Endothelial cell of umbilical vein (primary cell): ENCODE measurements around the gene RSF1. TPM values are rescaled to one million over a fixed set of nuclear protein-coding genes. Genes with fewer than 3 reads are reported as not detected.

ENCODE experiments used
- BruUV-seq: library from RNA; stranded (reverse); fragments of 400-500 nt; replicated peaks from 2 replicates; lab custom pipeline; 2021; lab: Mats Ljungman, UMichigan
- CTCF ChIA-PET: fragments of 300-600, 350-600 bp; sonication (Branson Sonifier 250); formaldehyde crosslinking; loops from one replicate; lab custom pipeline; 2021; ENCODE audit warnings: antibody characterized with exemption, inconsistent platforms; lab: Charles Lee
- POLR2A ChIA-PET: fragments of 300-600, 350-600 bp; sonication (Branson Sonifier 250); formaldehyde crosslinking; loops from one replicate; lab custom pipeline; 2021; ENCODE audit warnings: antibody characterized with exemption, inconsistent platforms; lab: Charles Lee
- DNase-seq: peaks from one replicate; pipeline ENCODE4 v3.0.0-alpha.2; 2011; ENCODE audit warnings: low read depth, low spot score
- FAIRE-seq: peaks from 2 replicates; lab custom pipeline; 2011; peaks lifted over from hg19 to GRCh38; lab: Jason Lieb, UNC
- H2AFZ ChIP-seq: 2 replicates; pipeline ENCODE4 v1.6.0; 2012; ENCODE audit warnings: low read depth, low read length, control low read depth, inconsistent platforms
- H3K27ac ChIP-seq: 2 replicates; pipeline ENCODE4 v1.5.1; 2011; ENCODE audit warnings: low read depth, mild to moderate bottlenecking, control low read depth, low read length, moderate library complexity; ENCODE audit not compliant: insufficient read depth
- H3K27me3 ChIP-seq, 2 experiments: 2 replicates each; pipeline versions ENCODE4 v1.6.0 to v1.6.1; 2011; ENCODE audit warnings: low read length in 2 of 2, mixed read lengths in 1 of 2; ENCODE audit not compliant: control insufficient read depth in 2 of 2, insufficient read depth in 2 of 2
- H3K36me3 ChIP-seq, 2 experiments: 2 replicates in 1 of 2; 3 replicates in 1 of 2; pipeline ENCODE4 v1.5.1; 2011; ENCODE audit warnings: low read length in 2 of 2, mild to moderate bottlenecking in 1 of 2, moderate library complexity in 1 of 2; ENCODE audit not compliant: control insufficient read depth in 2 of 2, insufficient read depth in 2 of 2; ENCODE audit errors: extremely low read depth in 1 of 2
- H3K4me1 ChIP-seq: 3 replicates; pipeline ENCODE4 v1.5.1; 2011; ENCODE audit warnings: mild to moderate bottlenecking, low read length; ENCODE audit not compliant: control insufficient read depth, insufficient read depth; ENCODE audit errors: extremely low read depth
- H3K4me2 ChIP-seq: 2 replicates; pipeline ENCODE4 v1.6.1; 2011; ENCODE audit warnings: low read length, control low read depth, mixed read lengths; ENCODE audit not compliant: insufficient read depth
- H3K4me3 ChIP-seq, 3 experiments: fragments of 200-600 bp in 1 of 3; sonication (generic), shearing (Covaris generic) in 1 of 3; replicated peaks in 1 of 3; 2 replicates each; pipeline ENCODE4 v1.5.1; 2011 to 2016; ENCODE audit warnings: control low read depth in 3 of 3, low read length in 3 of 3, mild to moderate bottlenecking in 2 of 3, inconsistent platforms in 1 of 3, low read depth in 1 of 3, moderate library complexity in 1 of 3; ENCODE audit not compliant: insufficient read depth in 1 of 3
- H3K79me2 ChIP-seq: 2 replicates; pipeline ENCODE4 v1.6.0; 2012; ENCODE audit warnings: low read length, inconsistent platforms; ENCODE audit not compliant: control insufficient read depth, insufficient read depth
- H3K9ac ChIP-seq: replicated peaks from 2 replicates; pipeline ENCODE3; 2011; ENCODE audit warnings: low read length, control low read depth; ENCODE audit not compliant: insufficient read depth; ENCODE audit errors: extremely low read depth
- H3K9me1 ChIP-seq: replicated peaks from 3 replicates; pipeline ENCODE4 v1.6.0; 2011; ENCODE audit warnings: mild to moderate bottlenecking, low read length; ENCODE audit not compliant: control insufficient read depth, insufficient read depth; ENCODE audit errors: extremely low read depth
- H3K9me3 ChIP-seq: replicated peaks from 2 replicates; pipeline ENCODE4 v1.5.1; 2012; ENCODE audit warnings: low read length, inconsistent platforms; ENCODE audit not compliant: control insufficient read depth, insufficient read depth
- H4K20me1 ChIP-seq: replicated peaks from 2 replicates; pipeline ENCODE3; 2011; ENCODE audit warnings: mild to moderate bottlenecking, low read length; ENCODE audit not compliant: control insufficient read depth, insufficient read depth; ENCODE audit errors: extremely low read depth
- CTCF ChIP-seq, 2 donors: IDR thresholded peaks; 1 replicate in 1 of 2; 2 replicates in 1 of 2; pipeline ENCODE4 v1.5.1; 2011; ENCODE audit warnings: low read length in 2 of 2, mild to moderate bottlenecking in 2 of 2, moderate library complexity in 2 of 2, control low read depth in 1 of 2, inconsistent platforms in 1 of 2, low read depth in 1 of 2; ENCODE audit not compliant: insufficient read depth in 1 of 2; ENCODE audit errors: extremely low read depth in 1 of 2
- EZH2 ChIP-seq: IDR thresholded peaks from 2 replicates; pipeline ENCODE4 v1.6.1; 2012; ENCODE audit warnings: borderline replicate concordance, low read depth, mild to moderate bottlenecking, moderate library complexity, low read length, inconsistent platforms; ENCODE audit not compliant: severe bottlenecking
- FOS ChIP-seq: IDR thresholded peaks from 2 replicates; pipeline ENCODE4 v1.6.1; 2011; ENCODE audit warnings: mild to moderate bottlenecking, low read length, moderate library complexity, borderline replicate concordance; ENCODE audit not compliant: insufficient read depth
- GATA2 ChIP-seq: IDR thresholded peaks from 2 replicates; pipeline ENCODE4 v1.7.0; 2011; ENCODE audit warnings: low read depth, mild to moderate bottlenecking, moderate library complexity, mixed read lengths, low read length; ENCODE audit not compliant: insufficient read length, insufficient read depth
- JUN ChIP-seq: IDR thresholded peaks from 2 replicates; pipeline ENCODE4 v1.6.1; 2011; ENCODE audit warnings: borderline replicate concordance, low read depth; ENCODE audit not compliant: insufficient read length, insufficient read depth
- MAX ChIP-seq: IDR thresholded peaks from 2 replicates; pipeline ENCODE4 v1.6.1; 2011; ENCODE audit not compliant: insufficient read depth, insufficient read length
- MYC ChIP-seq: IDR thresholded peaks from one replicate; pipeline ENCODE4 v1.6.1; 2011; ENCODE audit warnings: mild to moderate bottlenecking, low read depth, low read length
- POLR2A ChIP-seq: IDR thresholded peaks from 2 replicates; pipeline ENCODE4 v1.6.1; 2012; ENCODE audit warnings: low read depth, mild to moderate bottlenecking, control low read depth, low read length
- POLR2AphosphoS5 ChIP-seq: IDR thresholded peaks from 2 replicates; pipeline ENCODE4 v1.6.1; 2012; ENCODE audit warnings: low read depth, mild to moderate bottlenecking, control low read depth, low read length, moderate library complexity; ENCODE audit not compliant: insufficient read depth
- dilution Hi-C: fragments of 300-500 bp; cut with MboI; formaldehyde crosslinking; loops from one replicate; pipeline ENCODE4 v1.15.0; 2019; ENCODE audit warnings: low sequenced_read_pairs; ENCODE audit not compliant: extremely low pct_ligation_motif_present
- intact Hi-C: fragments of 100-400 bp; cut with micrococcal nuclease; formaldehyde crosslinking; loops from one replicate; pipeline ENCODE4 v1.10.0; 2022
- polyA plus RNA-seq, 4 experiments: library from polyadenylated mRNA; depleted of rRNA in 3 of 4; stranded (reverse) in 3 of 4; unstranded in 1 of 4; fragments of >200 nt; gene quantifications; 2 replicates each; pipeline versions ENCODE4 v1.2.1 to v1.2.3, GENCODE V29; 2011 to 2012; ENCODE audit warnings: missing spikeins in 1 of 4
- total RNA-seq: library from RNA; stranded (reverse); gene quantifications from 2 replicates; pipeline ENCODE4 v1.2.3, GENCODE V29; 2021

RSF1 gene
- total and polyA plus RNA-seq, 2 donors (not counting 3 experiments of a cell fraction or from before 2014, with no cell fraction given), result 10.0 to 55.1 TPM

GRCh38 chr11:77789061-77789730, 31.3 kb downstream of the RSF1 start:
- CTCF ChIA-PET, result interaction anchor here (1.4 kb wide), 1 partner anchor 9 kb away, joined by 4 read pairs; no protein-coding TSS in a partner anchor
- peaks cover 82% of the 10 kb centered on the region for H3K79me2 ChIP-seq
- H3K27ac ChIP-seq, result no peak overlapping the region
- dilution Hi-C loops, result no loop called here
- no peaks in the 10 kb centered on the region for H3K27me3 ChIP-seq
- H2AFZ ChIP-seq, result no peak overlapping the region
- no peak overlapping the region for H3K9ac ChIP-seq
- H3K4me2 ChIP-seq, result no peak overlapping the region
- intact Hi-C loops, result no loop called here
- DNase-seq (no peak), FAIRE-seq (no peak)
- H3K36me3 ChIP-seq, result no peaks in the 10 kb centered on the region
- POLR2A ChIA-PET, result no interaction called here
- no peaks in the 10 kb centered on the region for H3K9me1 ChIP-seq
- H4K20me1 ChIP-seq, result peaks cover 16% of the 10 kb centered on the region
- BruUV-seq, result no TSS peak
- H3K4me3 ChIP-seq, result no peak overlapping the region
- H3K4me1 ChIP-seq, result no peaks in the 10 kb centered on the region
- no peak for TF ChIP-seq GATA2
- no peak for TF ChIP-seq POLR2A
- no peak for TF ChIP-seq EZH2
- no peak for TF ChIP-seq MYC
- no peak for TF ChIP-seq POLR2AphosphoS5
- no peak for TF ChIP-seq FOS
- no peak for TF ChIP-seq CTCF (IDR thresholded peaks at IDR 0.05; ENCODE audit: extremely low read depth in 1 of 2, insufficient read depth in 1 of 2, low read depth in 1 of 2, low read length in 2 of 2)
- TF ChIP-seq MAX, result no peak
- no peak for TF ChIP-seq JUN
- H3K9me3 ChIP-seq, result no peaks in the 10 kb centered on the region
